A549 (cell line): ENCODE data around the gene AKR1E2. TPM values are rescaled to one million over a fixed set of nuclear protein-coding genes. Genes with fewer than 3 reads are reported as not detected.

ENCODE experiments used
- ATAC-seq, 2 experiments: fragments of 200-7000 bp in 1 of 2; fragments of >200 bp in 1 of 2; cut with Nextera tagmentation in 1 of 2; cut with Tn5 transposase in 1 of 2; 3 replicates each; pipeline versions ENCODE4 v1.8.0 to v1.9.1; 2018 to 2020; ENCODE audit warnings: mild to moderate bottlenecking in 1 of 2, moderate library complexity in 1 of 2
- CTCF ChIA-PET: fragments of 300-600 bp; sonication (Branson Sonifier 250); formaldehyde crosslinking; extraction: SDS; loops from one replicate; lab custom pipeline; 2021; ENCODE audit warnings: antibody characterized with exemption, inconsistent platforms; lab: Yijun Ruan, JAX
- POLR2A ChIA-PET: fragments of 350-600 bp; formaldehyde crosslinking; extraction: SDS; loops from one replicate; lab custom pipeline; 2021; ENCODE audit warnings: antibody characterized with exemption, inconsistent platforms; lab: Yijun Ruan, JAX
- DNase-seq, 2 experiments: peaks; one replicate each; pipeline versions ENCODE4 v3.0.0 to v3.0.0-alpha.2; 2011 to 2016; ENCODE audit warnings: low read depth in 1 of 2, low spot score in 1 of 2
- FAIRE-seq: peaks from 2 replicates; lab custom pipeline; 2011; peaks lifted over from hg19 to GRCh38; lab: Jason Lieb, UNC
- H3K27ac ChIP-seq, 2 experiments: fragments of >200 bp; sonication (Bioruptor Twin); formaldehyde crosslinking; 3 replicates each; pipeline ENCODE4 v1.5.1; 2016 to 2017
- H3K4me1 ChIP-seq: fragments of >200 bp; sonication (Bioruptor Twin); formaldehyde crosslinking; 3 replicates; pipeline ENCODE4 v1.6.1; 2016
- H3K4me2 ChIP-seq: fragments of >200 bp; sonication (Bioruptor Twin); formaldehyde crosslinking; 3 replicates; pipeline ENCODE4 v1.6.1; 2016
- H3K4me3 ChIP-seq: fragments of >200 bp; sonication (Bioruptor Twin); formaldehyde crosslinking; 3 replicates; pipeline ENCODE4 v1.5.1; 2016
- H3K9me3 ChIP-seq: fragments of >200 bp; sonication (Bioruptor Twin); formaldehyde crosslinking; 3 replicates; pipeline ENCODE4 v1.6.1; 2016
- ATOH8 ChIP-seq: fragments of 250-450 bp; sonication (Bioruptor Pico); IDR thresholded peaks from 2 replicates; pipeline ENCODE4 v1.5.0; 2020; ENCODE audit warnings: low read depth, mild to moderate bottlenecking, moderate library complexity
- CBX2 ChIP-seq: fragments of 200-600 bp; sonication (generic); IDR thresholded peaks from 2 replicates; pipeline ENCODE4 v1.6.1; 2016; ENCODE audit warnings: low read depth, mild to moderate bottlenecking, borderline replicate concordance
- CHD4 ChIP-seq: fragments of 200-600 bp; sonication (generic); IDR thresholded peaks from 2 replicates; pipeline ENCODE4 v1.6.1; 2016; ENCODE audit warnings: antibody characterized with exemption, mild to moderate bottlenecking, borderline replicate concordance
- CTCF ChIP-seq: fragments of >200 bp; sonication (Bioruptor Twin); formaldehyde crosslinking; IDR thresholded peaks from 3 replicates; pipeline ENCODE4 v1.5.1; 2016
- E2F6 ChIP-seq: IDR thresholded peaks from 2 replicates; pipeline ENCODE4 v1.6.1; 2012; ENCODE audit warnings: low read depth, borderline replicate concordance
- EHMT2 ChIP-seq: fragments of 200-600 bp; sonication (generic); IDR thresholded peaks from 2 replicates; pipeline ENCODE4 v1.6.1; 2016; ENCODE audit warnings: antibody characterized with exemption, low read depth, mild to moderate bottlenecking, moderate library complexity
- ELK1 ChIP-seq: fragments of 150-350 bp; IDR thresholded peaks from 2 replicates; pipeline ENCODE4 v1.6.1; 2014; ENCODE audit warnings: low read depth, mild to moderate bottlenecking, low read length
- FOSB ChIP-seq: fragments of 250-450 bp; sonication (Bioruptor Pico); IDR thresholded peaks from 2 replicates; pipeline ENCODE4 v1.5.0; 2020; ENCODE audit warnings: mild to moderate bottlenecking, moderate library complexity
- GATA3 ChIP-seq: IDR thresholded peaks from 2 replicates; pipeline ENCODE4 v1.6.1; 2012; ENCODE audit warnings: borderline replicate concordance
- HEYL ChIP-seq: fragments of 250-450 bp; sonication (Bioruptor Pico); IDR thresholded peaks from 2 replicates; pipeline ENCODE4 v1.8.0; 2021; ENCODE audit warnings: mild to moderate bottlenecking, moderate library complexity
- HOXA7 ChIP-seq: fragments of 250-450 bp; sonication (Bioruptor Pico); IDR thresholded peaks from 2 replicates; pipeline ENCODE4 v1.5.0; 2020; ENCODE audit warnings: mild to moderate bottlenecking, moderate library complexity
- KDM1A ChIP-seq: fragments of 200-600 bp; sonication (generic); IDR thresholded peaks from 2 replicates; pipeline ENCODE4 v1.6.1; 2016; ENCODE audit warnings: low read depth, mild to moderate bottlenecking
- KDM5A ChIP-seq: fragments of 200-600 bp; sonication (generic); IDR thresholded peaks from 2 replicates; pipeline ENCODE4 v1.6.1; 2016; ENCODE audit warnings: antibody characterized with exemption, mild to moderate bottlenecking
- MAFK ChIP-seq: fragments of 450-650 bp; IDR thresholded peaks from 2 replicates; pipeline ENCODE4 v1.6.1; 2014; ENCODE audit not compliant: partially characterized antibody
- MYC ChIP-seq: IDR thresholded peaks from 2 replicates; pipeline ENCODE4 v1.6.1; 2012; ENCODE audit warnings: mild to moderate bottlenecking, inconsistent platforms, low read length, improper control_type of control experiment, borderline replicate concordance
- NFE2L2 ChIP-seq: fragments of 150-350 bp; conservative IDR thresholded peaks from 2 replicates; pipeline ENCODE4 v1.6.1; 2014; ENCODE audit warnings: low read length
- NR3C1 ChIP-seq: fragments of >200 bp; sonication (Bioruptor Twin); formaldehyde crosslinking; IDR thresholded peaks from 3 replicates; pipeline ENCODE4 v1.6.1; 2017
- PHF8 ChIP-seq: fragments of 200-600 bp; sonication (generic); IDR thresholded peaks from 2 replicates; pipeline ENCODE4 v1.6.1; 2016; ENCODE audit warnings: low read depth, mild to moderate bottlenecking, antibody characterized with exemption, moderate library complexity, borderline replicate concordance
- POLR2A ChIP-seq: IDR thresholded peaks from 2 replicates; pipeline ENCODE4 v1.6.1; 2012; ENCODE audit warnings: mild to moderate bottlenecking, low read length
- RARB ChIP-seq: fragments of 250-450 bp; sonication (Bioruptor Pico); IDR thresholded peaks from 2 replicates; pipeline ENCODE4 v1.8.0; 2021; ENCODE audit warnings: mild to moderate bottlenecking, moderate library complexity
- RFX5 ChIP-seq: fragments of 450-650 bp; IDR thresholded peaks from 2 replicates; pipeline ENCODE4 v1.7.1; 2014; ENCODE audit warnings: antibody characterized with exemption, mild to moderate bottlenecking, moderate library complexity
- RNF2 ChIP-seq: fragments of 200-600 bp; sonication (generic); IDR thresholded peaks from 2 replicates; pipeline ENCODE4 v1.6.1; 2016; ENCODE audit warnings: low read depth, mild to moderate bottlenecking, antibody characterized with exemption, moderate library complexity, borderline replicate concordance
- TP53 ChIP-seq: fragments of 250-450 bp; sonication (Bioruptor Pico); IDR thresholded peaks from 2 replicates; pipeline ENCODE4 v1.5.0; 2021; ENCODE audit warnings: mild to moderate bottlenecking, moderate library complexity
- ZC3H11A ChIP-seq: fragments of 450-650 bp; IDR thresholded peaks from 2 replicates; pipeline ENCODE4 v1.6.1; 2014; ENCODE audit warnings: antibody characterized with exemption, mild to moderate bottlenecking
- WGBS: methylation state at CpG from one replicate; pipeline ENCODE4 v1.1.6; 2017; ENCODE audit errors: missing lambda C conversion rate; 5-methylcytosine and 5-hydroxymethylcytosine counted together
- polyA plus RNA-seq, 4 experiments: library from polyadenylated mRNA; depleted of rRNA in 3 of 4; stranded (reverse); fragments of >200 nt; fragmentation: RNase III in 1 of 4; extraction: RNeasy Plus Mini Kit Qiagen cat#74134 plus additional on column Dnase treatment in 1 of 4; gene quantifications; 2 replicates in 3 of 4; 3 replicates in 1 of 4; pipeline ENCODE4 v1.2.3, GENCODE V29; 2011 to 2017

The AKR1E2 gene
- polyA plus RNA-seq, 2 of the 4 experiments (the other 2 are of a cell fraction): 11.2 to 17.5 TPM

GRCh38 chr10:4801405-4801804 is 24.6 kb upstream of the AKR1E2 start:
- WGBS: 93% methylated on average over 3 of the region's 3 CpGs
- ATAC-seq (no peak), DNase-seq (no peak), FAIRE-seq (no peak)
- no peak overlapping the region for H3K4me3 ChIP-seq
- no peaks in the 10 kb centered on the region for H3K9me3 ChIP-seq
- ChIA-PET POLR2A (no interaction called here), CTCF (no interaction called here)
- H3K27ac ChIP-seq: no peak overlapping the region
- no peaks in the 10 kb centered on the region for H3K4me1 ChIP-seq
- no peak overlapping the region for H3K4me2 ChIP-seq
- no peak for TF ChIP-seq POLR2A
- TF ChIP-seq GATA3: no peak
- TF ChIP-seq EHMT2: no peak
- no peak for TF ChIP-seq E2F6
- no peak for TF ChIP-seq MAFK
- TF ChIP-seq PHF8: no peak
- no peak for TF ChIP-seq FOSB
- no peak for TF ChIP-seq HOXA7 (CRISPR knock-in tag)
- TF ChIP-seq NFE2L2: no peak
- TF ChIP-seq RFX5: no peak
- no peak for TF ChIP-seq KDM1A
- TF ChIP-seq ATOH8 (CRISPR knock-in tag): no peak
- no peak for TF ChIP-seq RARB (CRISPR knock-in tag)
- TF ChIP-seq RNF2: no peak
- TF ChIP-seq ZC3H11A: no peak
- TF ChIP-seq MYC: no peak
- no peak for TF ChIP-seq CTCF

- ChIA-PET CTCF (interaction anchor here (2.0 kb wide), 1 partner anchor 12 kb away, joined by 6 read pairs; no protein-coding TSS in a partner anchor), POLR2A (no interaction called here)
- DNase-seq (no peak), FAIRE-seq (no peak), ATAC-seq (no peak)
- Histone ChIP-seq H3K4me2 (no peak overlapping the region), H3K4me3 (no peak overlapping the region), H3K27ac (no peak overlapping the region), H3K4me1 (peaks cover 4% of the 10 kb centered on the region), H3K9me3 (no peaks in the 10 kb centered on the region)
- 71% methylated on average over 6 of the region's 6 CpGs for WGBS
- TF ChIP-seq KDM5A: no peak
- no peak for TF ChIP-seq PHF8
- no peak for TF ChIP-seq RARB (CRISPR knock-in tag)
- no peak for TF ChIP-seq HEYL (CRISPR knock-in tag)
- TF ChIP-seq NR3C1: no peak
- no peak for TF ChIP-seq CHD4
- TF ChIP-seq CBX2: no peak
- TF ChIP-seq GATA3: no peak
- no peak for TF ChIP-seq HOXA7 (CRISPR knock-in tag)
- no peak for TF ChIP-seq KDM1A
- no peak for TF ChIP-seq TP53 (CRISPR knock-in tag)
- no peak for TF ChIP-seq E2F6
- TF ChIP-seq ELK1: no peak
- TF ChIP-seq NFE2L2: no peak
Observed at GRCh38 chr10:4802711-4803487, 23.1 kb upstream of the AKR1E2 start.
